ENCODE data around the gene CHMP6. TPM values are rescaled to one million over a fixed set of nuclear protein-coding genes. Genes with fewer than 3 reads are reported as not detected.

Gene CHMP6
- total RNA-seq, 2 donors from 2014 or later = 28.4 to 32.5 TPM

- Mint-ChIP-seq H3K36me3 (ENCODE audit: low read depth) (peaks cover 18% of the 10 kb centered on the region), H3K27ac (no peak overlapping the region), H3K27me3 (ENCODE audit: insufficient read depth) (peaks cover 40% of the 10 kb centered on the region), H3K4me1 (peaks cover 3% of the 10 kb centered on the region), H3K4me3 (no peak overlapping the region), H3K9me3 (no peaks in the 10 kb centered on the region)
- H3K27me3 ChIP-seq (ENCODE audit: control insufficient read depth, insufficient read depth, low read length, poor library complexity, severe bottlenecking) = peaks cover 35% of the 10 kb centered on the region
- peaks cover 30% of the 10 kb centered on the region for H3K36me3 ChIP-seq (ENCODE audit: control insufficient read depth, insufficient read depth, low read length)
- H3K4me3 ChIP-seq (ENCODE audit: low read length) = no peak overlapping the region
- no peak overlapping the region for H3K27ac ChIP-seq (ENCODE audit: low read depth, low read length)
- no peak for TF ChIP-seq CTCF (conservative IDR thresholded peaks at IDR 0.05)
- no peak overlapping the region for H3K9ac ChIP-seq (ENCODE audit: extremely low read depth, low read length, poor library complexity, severe bottlenecking)
- no peaks in the 10 kb centered on the region for H3K4me1 ChIP-seq (ENCODE audit: control insufficient read depth, insufficient read depth, low read length)
- 90 to 92% methylated on average over 14 to 18 of the region's 18 CpGs for WGBS, 2 experiments (ENCODE audit: insufficient coverage in 1 of 2, insufficient read length in 1 of 2)
- no peaks in the 10 kb centered on the region for H3K9me3 ChIP-seq (ENCODE audit: control insufficient read depth, low read length)
- peak; percentile 46 for DNase-seq
Observed at GRCh38 chr17:81000631-81001357, 9.2 kb downstream of the CHMP6 start.

GRCh38 chr17:81002013-81002384 is 10.4 kb downstream of the CHMP6 start:
- Mint-ChIP-seq H3K4me3 (no peak overlapping the region), H3K9me3 (no peaks in the 10 kb centered on the region)
- no peak for DNase-seq

More at GRCh38 chr17:81002013-81002384, 10.4 kb downstream of the CHMP6 start:
- no peaks in the 10 kb centered on the region for H3K4me1 ChIP-seq (ENCODE audit: control insufficient read depth, insufficient read depth, low read length)
- peaks cover 51% of the 10 kb centered on the region for H3K27me3 Mint-ChIP-seq (ENCODE audit: insufficient read depth)
- peaks cover 11% of the 10 kb centered on the region for H3K36me3 Mint-ChIP-seq (ENCODE audit: low read depth)
- WGBS, 2 experiments (ENCODE audit: insufficient coverage in 1 of 2, insufficient read length in 1 of 2) = 87 to 93% methylated on average over 9 to 10 of the region's 10 CpGs
- H3K4me3 ChIP-seq (ENCODE audit: low read length) = no peak overlapping the region
- H3K36me3 ChIP-seq (ENCODE audit: control insufficient read depth, insufficient read depth, low read length) = peaks cover 21% of the 10 kb centered on the region
- no peak overlapping the region for H3K9ac ChIP-seq (ENCODE audit: extremely low read depth, low read length, poor library complexity, severe bottlenecking)
- H3K27me3 ChIP-seq (ENCODE audit: control insufficient read depth, insufficient read depth, low read length, poor library complexity, severe bottlenecking) = peaks cover 47% of the 10 kb centered on the region
- TF ChIP-seq CTCF (conservative IDR thresholded peaks at IDR 0.05) = no peak
- no peak overlapping the region for H3K27ac ChIP-seq (ENCODE audit: low read depth, low read length)
- H3K27ac Mint-ChIP-seq = no peak overlapping the region
- no peaks in the 10 kb centered on the region for H3K9me3 ChIP-seq (ENCODE audit: control insufficient read depth, low read length)
- peaks cover 3% of the 10 kb centered on the region for H3K4me1 Mint-ChIP-seq
